Endothelial cell of umbilical vein (primary cell): Measurements from ENCODE around the gene SRA1. TPM values are rescaled to one million over a fixed set of nuclear protein-coding genes. Genes with fewer than 3 reads are reported as not detected.

ENCODE experiments used
- BruUV-seq: library from RNA; stranded (reverse); fragments of 400-500 nt; replicated peaks from 2 replicates; lab custom pipeline; 2021; lab: Mats Ljungman, UMichigan
- CTCF ChIA-PET: fragments of 300-600, 350-600 bp; sonication (Branson Sonifier 250); formaldehyde crosslinking; loops from one replicate; lab custom pipeline; 2021; ENCODE audit warnings: antibody characterized with exemption, inconsistent platforms; lab: Charles Lee
- POLR2A ChIA-PET: fragments of 300-600, 350-600 bp; sonication (Branson Sonifier 250); formaldehyde crosslinking; loops from one replicate; lab custom pipeline; 2021; ENCODE audit warnings: antibody characterized with exemption, inconsistent platforms; lab: Charles Lee
- DNase-seq: peaks from one replicate; pipeline ENCODE4 v3.0.0-alpha.2; 2011; ENCODE audit warnings: low read depth, low spot score
- FAIRE-seq: peaks from 2 replicates; lab custom pipeline; 2011; peaks lifted over from hg19 to GRCh38; lab: Jason Lieb, UNC
- H2AFZ ChIP-seq: 2 replicates; pipeline ENCODE4 v1.6.0; 2012; ENCODE audit warnings: low read depth, low read length, control low read depth, inconsistent platforms
- H3K27ac ChIP-seq: 2 replicates; pipeline ENCODE4 v1.5.1; 2011; ENCODE audit warnings: low read depth, mild to moderate bottlenecking, control low read depth, low read length, moderate library complexity; ENCODE audit not compliant: insufficient read depth
- H3K27me3 ChIP-seq, 2 experiments: 2 replicates each; pipeline versions ENCODE4 v1.6.0 to v1.6.1; 2011; ENCODE audit warnings: low read length in 2 of 2, mixed read lengths in 1 of 2; ENCODE audit not compliant: control insufficient read depth in 2 of 2, insufficient read depth in 2 of 2
- H3K36me3 ChIP-seq, 2 experiments: 2 replicates in 1 of 2; 3 replicates in 1 of 2; pipeline ENCODE4 v1.5.1; 2011; ENCODE audit warnings: low read length in 2 of 2, mild to moderate bottlenecking in 1 of 2, moderate library complexity in 1 of 2; ENCODE audit not compliant: control insufficient read depth in 2 of 2, insufficient read depth in 2 of 2; ENCODE audit errors: extremely low read depth in 1 of 2
- H3K4me1 ChIP-seq: 3 replicates; pipeline ENCODE4 v1.5.1; 2011; ENCODE audit warnings: mild to moderate bottlenecking, low read length; ENCODE audit not compliant: control insufficient read depth, insufficient read depth; ENCODE audit errors: extremely low read depth
- H3K4me2 ChIP-seq: 2 replicates; pipeline ENCODE4 v1.6.1; 2011; ENCODE audit warnings: low read length, control low read depth, mixed read lengths; ENCODE audit not compliant: insufficient read depth
- H3K4me3 ChIP-seq, 3 experiments: fragments of 200-600 bp in 1 of 3; sonication (generic), shearing (Covaris generic) in 1 of 3; replicated peaks in 1 of 3; 2 replicates each; pipeline ENCODE4 v1.5.1; 2011 to 2016; ENCODE audit warnings: control low read depth in 3 of 3, low read length in 3 of 3, mild to moderate bottlenecking in 2 of 3, inconsistent platforms in 1 of 3, low read depth in 1 of 3, moderate library complexity in 1 of 3; ENCODE audit not compliant: insufficient read depth in 1 of 3
- H3K79me2 ChIP-seq: 2 replicates; pipeline ENCODE4 v1.6.0; 2012; ENCODE audit warnings: low read length, inconsistent platforms; ENCODE audit not compliant: control insufficient read depth, insufficient read depth
- H3K9ac ChIP-seq: replicated peaks from 2 replicates; pipeline ENCODE3; 2011; ENCODE audit warnings: low read length, control low read depth; ENCODE audit not compliant: insufficient read depth; ENCODE audit errors: extremely low read depth
- H3K9me1 ChIP-seq: replicated peaks from 3 replicates; pipeline ENCODE4 v1.6.0; 2011; ENCODE audit warnings: mild to moderate bottlenecking, low read length; ENCODE audit not compliant: control insufficient read depth, insufficient read depth; ENCODE audit errors: extremely low read depth
- H3K9me3 ChIP-seq: replicated peaks from 2 replicates; pipeline ENCODE4 v1.5.1; 2012; ENCODE audit warnings: low read length, inconsistent platforms; ENCODE audit not compliant: control insufficient read depth, insufficient read depth
- H4K20me1 ChIP-seq: replicated peaks from 2 replicates; pipeline ENCODE3; 2011; ENCODE audit warnings: mild to moderate bottlenecking, low read length; ENCODE audit not compliant: control insufficient read depth, insufficient read depth; ENCODE audit errors: extremely low read depth
- CTCF ChIP-seq, 2 donors: IDR thresholded peaks; 1 replicate in 1 of 2; 2 replicates in 1 of 2; pipeline ENCODE4 v1.5.1; 2011; ENCODE audit warnings: low read length in 2 of 2, mild to moderate bottlenecking in 2 of 2, moderate library complexity in 2 of 2, control low read depth in 1 of 2, inconsistent platforms in 1 of 2, low read depth in 1 of 2; ENCODE audit not compliant: insufficient read depth in 1 of 2; ENCODE audit errors: extremely low read depth in 1 of 2
- JUN ChIP-seq: IDR thresholded peaks from 2 replicates; pipeline ENCODE4 v1.6.1; 2011; ENCODE audit warnings: borderline replicate concordance, low read depth; ENCODE audit not compliant: insufficient read length, insufficient read depth
- MAX ChIP-seq: IDR thresholded peaks from 2 replicates; pipeline ENCODE4 v1.6.1; 2011; ENCODE audit not compliant: insufficient read depth, insufficient read length
- MYC ChIP-seq: IDR thresholded peaks from one replicate; pipeline ENCODE4 v1.6.1; 2011; ENCODE audit warnings: mild to moderate bottlenecking, low read depth, low read length
- POLR2A ChIP-seq: IDR thresholded peaks from 2 replicates; pipeline ENCODE4 v1.6.1; 2012; ENCODE audit warnings: low read depth, mild to moderate bottlenecking, control low read depth, low read length
- dilution Hi-C: fragments of 300-500 bp; cut with MboI; formaldehyde crosslinking; loops from one replicate; pipeline ENCODE4 v1.15.0; 2019; ENCODE audit warnings: low sequenced_read_pairs; ENCODE audit not compliant: extremely low pct_ligation_motif_present
- intact Hi-C: fragments of 100-400 bp; cut with micrococcal nuclease; formaldehyde crosslinking; loops from one replicate; pipeline ENCODE4 v1.10.0; 2022
- polyA plus RNA-seq, 4 experiments: library from polyadenylated mRNA; depleted of rRNA in 3 of 4; stranded (reverse) in 3 of 4; unstranded in 1 of 4; fragments of >200 nt; gene quantifications; 2 replicates each; pipeline versions ENCODE4 v1.2.1 to v1.2.3, GENCODE V29; 2011 to 2012; ENCODE audit warnings: missing spikeins in 1 of 4
- total RNA-seq: library from RNA; stranded (reverse); gene quantifications from 2 replicates; pipeline ENCODE4 v1.2.3, GENCODE V29; 2021

SRA1 gene
- total and polyA plus RNA-seq, 2 donors (not counting 3 experiments of a cell fraction or from before 2014, with no cell fraction given) = 17.6 to 19.7 TPM

GRCh38 chr5:140565024-140565779 is 7.9 kb upstream of the SRA1 start:
- Histone ChIP-seq H3K27me3 (no peaks in the 10 kb centered on the region), H3K36me3 (peaks cover 3 to 24% of the 10 kb centered on the region in 2 experiments), H3K4me1 (peaks cover 8% of the 10 kb centered on the region), H3K4me2 (peak overlapping the region; percentile 94), H4K20me1 (no peaks in the 10 kb centered on the region), H3K79me2 (peaks cover 9% of the 10 kb centered on the region), H3K4me3 (peak overlapping the region; percentile 49 to 84 (median 73)), H2AFZ (peak overlapping the region; percentile 78), H3K9me1 (no peaks in the 10 kb centered on the region), H3K9me3 (no peaks in the 10 kb centered on the region), H3K9ac (peak overlapping the region; percentile 87), H3K27ac (peak overlapping the region; percentile 65)
- intact Hi-C loops (loop anchor here (2.0 kb wide), 1 partner anchor 30 kb away; no protein-coding TSS in a partner anchor), dilution Hi-C loops (no loop called here)
- BruUV-seq = TSS peak; percentile 60
- DNase-seq = peak; percentile 56
- CTCF ChIA-PET = interaction anchor here (0.6 to 3.3 kb wide), 6 partner anchors 18 to 192 kb away, joined by 3 to 22 read pairs (median 7); partner anchors contain the start of genes CD14, EIF4EBP3 and TMCO6
- TF ChIP-seq JUN (no peak), POLR2A (no peak), CTCF (IDR thresholded peaks at IDR 0.05; ENCODE audit: extremely low read depth in 1 of 2, insufficient read depth in 1 of 2, low read depth in 1 of 2, low read length in 2 of 2) (no peak), MYC (no peak), MAX (no peak)
- no peak for FAIRE-seq
- POLR2A ChIA-PET = interaction anchor here (0.9 kb wide), 1 partner anchor 126 kb away, joined by 4 read pairs; the partner anchor contains the start of genes HARS1 and HARS2
